A673 (cell line): ENCODE data around the gene TTC28.

Experiments
- EZH2 ChIP-seq: fragments of 200-600 bp; sonication (generic); IDR thresholded peaks from 2 replicates; pipeline ENCODE4 v1.6.1; 2017; ENCODE audit warnings: borderline replicate concordance, low read depth, mild to moderate bottlenecking, mixed read lengths, antibody characterized with exemption, low read length; ENCODE audit not compliant: poor library complexity, severe bottlenecking
- TF ChIP-seq, protein P1 (sequence below): fragments of 300-800, 200-600 bp; sonication (generic); conservative IDR thresholded peaks from 2 replicates; pipeline ENCODE4 v1.5.1; 2017; ENCODE audit warnings: low read depth, mild to moderate bottlenecking, antibody characterized with exemption, low read length, moderate library complexity, mixed read lengths

GRCh38 chr22:28044546-28045173 lies 635.0 kb downstream of the TTC28 start:
- TF ChIP-seq, protein P1, sequence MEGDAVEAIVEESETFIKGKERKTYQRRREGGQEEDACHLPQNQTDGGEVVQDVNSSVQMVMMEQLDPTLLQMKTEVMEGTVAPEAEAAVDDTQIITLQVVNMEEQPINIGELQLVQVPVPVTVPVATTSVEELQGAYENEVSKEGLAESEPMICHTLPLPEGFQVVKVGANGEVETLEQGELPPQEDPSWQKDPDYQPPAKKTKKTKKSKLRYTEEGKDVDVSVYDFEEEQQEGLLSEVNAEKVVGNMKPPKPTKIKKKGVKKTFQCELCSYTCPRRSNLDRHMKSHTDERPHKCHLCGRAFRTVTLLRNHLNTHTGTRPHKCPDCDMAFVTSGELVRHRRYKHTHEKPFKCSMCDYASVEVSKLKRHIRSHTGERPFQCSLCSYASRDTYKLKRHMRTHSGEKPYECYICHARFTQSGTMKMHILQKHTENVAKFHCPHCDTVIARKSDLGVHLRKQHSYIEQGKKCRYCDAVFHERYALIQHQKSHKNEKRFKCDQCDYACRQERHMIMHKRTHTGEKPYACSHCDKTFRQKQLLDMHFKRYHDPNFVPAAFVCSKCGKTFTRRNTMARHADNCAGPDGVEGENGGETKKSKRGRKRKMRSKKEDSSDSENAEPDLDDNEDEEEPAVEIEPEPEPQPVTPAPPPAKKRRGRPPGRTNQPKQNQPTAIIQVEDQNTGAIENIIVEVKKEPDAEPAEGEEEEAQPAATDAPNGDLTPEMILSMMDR, result no peak
- no peak for TF ChIP-seq EZH2
